ENCODE data around the gene ARMH3. TPM values are rescaled to one million over a fixed set of nuclear protein-coding genes. Genes with fewer than 3 reads are reported as not detected.

Gene ARMH3
- total RNA-seq, 4 donors from 2014 or later, result 12.9 to 19.3 (median 16.2) TPM

DNA sequence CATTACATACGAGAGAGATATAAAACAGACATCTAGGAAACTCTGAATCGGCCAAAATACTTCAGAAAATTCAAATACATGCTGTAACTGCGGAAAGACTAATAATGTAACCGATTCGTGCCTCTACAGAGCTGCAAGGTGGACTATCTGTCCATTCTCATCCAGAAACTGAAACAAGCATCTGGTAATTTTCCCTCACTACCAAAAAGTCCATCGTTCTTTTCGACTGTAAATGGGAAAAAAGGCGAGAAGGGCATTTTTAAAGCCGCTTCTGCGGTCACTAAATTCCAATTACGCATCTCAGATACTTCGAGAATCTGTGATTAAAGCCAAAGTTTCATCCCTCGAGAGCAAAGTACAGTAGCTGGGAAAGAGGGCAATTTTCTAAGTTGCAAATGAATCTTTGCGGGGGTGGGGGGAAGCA is 239.0 kb downstream of the ARMH3 start:
- H3K4me3 ChIP-seq, result peak overlapping the region; percentile 73 to 99 (median 94)
- peaks cover 44 to 60% (median 54%) of the 10 kb centered on the region in 4 donors for H3K4me1 ChIP-seq
- intact Hi-C loops (cut with DNase I), result loop anchor here (5.0 kb wide), 2 partner anchors 35 to 335 kb away; partner anchors contain the start of genes NOLC1 and NPM3
- peak overlapping the region; percentile 88 to 98 (median 96) for H3K27ac ChIP-seq (replicated peaks in 1 of 4)
- H3K9me3 ChIP-seq, result no peaks in the 10 kb centered on the region
- peaks cover 5 to 12% (median 7%) of the 10 kb centered on the region in 4 donors for H3K36me3 ChIP-seq
- no peak for DNase-seq (ENCODE audit: extremely low spot score)
- WGBS, result 1% methylated on average over 14 of the region's 14 CpGs
- H3K27me3 ChIP-seq, result no peaks in the 10 kb centered on the region
- no peak for TF ChIP-seq POLR2AphosphoS5 (IDR thresholded peaks at IDR 0.05)
- TF ChIP-seq EP300 (IDR thresholded peaks at IDR 0.05), result no peak

DNA sequence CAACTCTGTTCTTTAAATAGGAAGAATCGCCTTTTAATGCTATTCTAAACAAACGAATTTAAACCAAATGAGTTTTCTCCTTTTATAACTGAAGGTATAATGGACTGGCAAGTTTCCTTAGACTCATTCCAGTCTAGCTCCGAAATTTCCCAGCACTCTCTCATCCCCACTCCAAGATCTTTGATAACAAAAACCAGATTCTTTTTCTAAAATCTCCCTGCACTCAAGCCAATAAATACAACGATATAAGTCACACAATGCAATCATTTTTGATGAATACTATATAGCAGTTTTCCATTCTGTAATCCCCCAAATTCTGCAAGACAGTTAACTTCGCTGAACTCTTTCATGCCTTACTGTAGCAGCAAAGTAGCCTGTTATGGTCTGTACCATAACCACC is 239.6 kb downstream of the ARMH3 start:
- intact Hi-C loops (cut with DNase I), result loop anchor here (5.0 kb wide), 2 partner anchors 34 to 336 kb away; partner anchors contain the start of genes NOLC1 and NPM3
- Histone ChIP-seq H3K4me1 (peaks cover 49 to 64% (median 58%) of the 10 kb centered on the region in 4 donors), H3K27ac (replicated peaks in 1 of 4) (peak overlapping the region; percentile 88 to 98 (median 96)), H3K9me3 (no peaks in the 10 kb centered on the region), H3K4me3 (peak overlapping the region; percentile 73 to 99 (median 94)), H3K36me3 (peaks cover 5 to 17% (median 11%) of the 10 kb centered on the region in 4 donors), H3K27me3 (no peaks in the 10 kb centered on the region)
- TF ChIP-seq POLR2AphosphoS5 (IDR thresholded peaks at IDR 0.05) (no peak), EP300 (IDR thresholded peaks at IDR 0.05) (no peak), POLR2A (IDR thresholded peaks at IDR 0.05; ENCODE audit: low read depth) (no peak)
- TF ChIP-seq, protein P1, sequence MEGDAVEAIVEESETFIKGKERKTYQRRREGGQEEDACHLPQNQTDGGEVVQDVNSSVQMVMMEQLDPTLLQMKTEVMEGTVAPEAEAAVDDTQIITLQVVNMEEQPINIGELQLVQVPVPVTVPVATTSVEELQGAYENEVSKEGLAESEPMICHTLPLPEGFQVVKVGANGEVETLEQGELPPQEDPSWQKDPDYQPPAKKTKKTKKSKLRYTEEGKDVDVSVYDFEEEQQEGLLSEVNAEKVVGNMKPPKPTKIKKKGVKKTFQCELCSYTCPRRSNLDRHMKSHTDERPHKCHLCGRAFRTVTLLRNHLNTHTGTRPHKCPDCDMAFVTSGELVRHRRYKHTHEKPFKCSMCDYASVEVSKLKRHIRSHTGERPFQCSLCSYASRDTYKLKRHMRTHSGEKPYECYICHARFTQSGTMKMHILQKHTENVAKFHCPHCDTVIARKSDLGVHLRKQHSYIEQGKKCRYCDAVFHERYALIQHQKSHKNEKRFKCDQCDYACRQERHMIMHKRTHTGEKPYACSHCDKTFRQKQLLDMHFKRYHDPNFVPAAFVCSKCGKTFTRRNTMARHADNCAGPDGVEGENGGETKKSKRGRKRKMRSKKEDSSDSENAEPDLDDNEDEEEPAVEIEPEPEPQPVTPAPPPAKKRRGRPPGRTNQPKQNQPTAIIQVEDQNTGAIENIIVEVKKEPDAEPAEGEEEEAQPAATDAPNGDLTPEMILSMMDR (IDR thresholded peaks at IDR 0.05), result no peak
- DNase-seq (ENCODE audit: extremely low spot score), result no peak
- WGBS, result 2% methylated on average over 5 of the region's 5 CpGs

- no peaks in the 10 kb centered on the region for H3K9me3 ChIP-seq
- WGBS, result 62% methylated on average over 8 of the region's 8 CpGs
- H3K27me3 ChIP-seq, result no peaks in the 10 kb centered on the region
- peaks cover 46 to 66% (median 60%) of the 10 kb centered on the region in 4 donors for H3K4me1 ChIP-seq
- TF ChIP-seq, protein P1 (IDR thresholded peaks at IDR 0.05), result no peak
- TF ChIP-seq POLR2AphosphoS5 (IDR thresholded peaks at IDR 0.05), result no peak
- TF ChIP-seq POLR2A (IDR thresholded peaks at IDR 0.05; ENCODE audit: low read depth), result no peak
- no peak for TF ChIP-seq EP300 (IDR thresholded peaks at IDR 0.05)
- DNase-seq (ENCODE audit: extremely low spot score), result no peak
- H3K4me3 ChIP-seq, result peak overlapping the region; percentile 73 to 99 (median 94)
- intact Hi-C loops (cut with DNase I), result loop anchor here (5.0 kb wide), 2 partner anchors 32 to 338 kb away; partner anchors contain the start of genes NOLC1 and NPM3
- H3K36me3 ChIP-seq, result peaks cover 15 to 33% (median 27%) of the 10 kb centered on the region in 4 donors
- peak overlapping the region in 2 of 4 donors; percentile 7 to 8 for H3K27ac ChIP-seq (replicated peaks in 1 of 4)
These were observed 241.4 kb downstream of the ARMH3 start for GRCh38 chr10:101814466-101815071.

GRCh38 chr10:101812606-101813005 is 243.4 kb downstream of the ARMH3 start:
- WGBS, result 70% methylated on average over 4 of the region's 4 CpGs
- intact Hi-C loops (cut with DNase I), result no loop called here
- TF ChIP-seq POLR2AphosphoS5 (IDR thresholded peaks at IDR 0.05), result no peak
- TF ChIP-seq EP300 (IDR thresholded peaks at IDR 0.05), result no peak
- TF ChIP-seq POLR2A (IDR thresholded peaks at IDR 0.05; ENCODE audit: low read depth), result no peak
- TF ChIP-seq, protein P1 (IDR thresholded peaks at IDR 0.05), result no peak
- Histone ChIP-seq H3K36me3 (peaks cover 33 to 53% (median 47%) of the 10 kb centered on the region in 4 donors), H3K4me3 (no peak overlapping the region), H3K27ac (replicated peaks in 1 of 4) (no peak overlapping the region), H3K4me1 (peaks cover 38 to 57% (median 52%) of the 10 kb centered on the region in 4 donors), H3K9me3 (no peaks in the 10 kb centered on the region), H3K27me3 (no peaks in the 10 kb centered on the region)
- DNase-seq (ENCODE audit: extremely low spot score), result no peak

DNA sequence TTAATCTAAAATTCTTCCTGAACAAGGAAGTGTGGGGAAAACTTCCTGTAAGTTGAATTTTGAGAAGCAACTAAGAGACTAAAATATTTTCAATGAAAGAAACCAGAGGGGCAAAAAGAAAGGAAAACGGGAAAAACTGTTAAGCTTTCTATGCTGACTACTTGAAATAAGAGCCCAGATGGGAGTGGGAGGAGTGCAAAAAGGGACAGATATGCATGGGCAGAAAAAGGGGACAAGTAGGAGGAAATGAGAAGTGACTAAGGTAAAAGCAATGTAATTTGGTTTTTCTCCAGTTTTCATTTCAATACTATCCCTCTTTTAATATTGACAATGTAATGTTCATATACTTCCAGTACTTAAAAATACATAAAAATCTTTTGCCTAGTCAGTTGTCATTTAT is 248.8 kb downstream of the ARMH3 start:
- H3K36me3 ChIP-seq, result peaks cover 80 to 100% (median 96%) of the 10 kb centered on the region in 4 donors
- intact Hi-C loops (cut with DNase I), result no loop called here
- TF ChIP-seq, protein P1 (IDR thresholded peaks at IDR 0.05), result no peak
- no peak for TF ChIP-seq EP300 (IDR thresholded peaks at IDR 0.05)
- TF ChIP-seq POLR2AphosphoS5 (IDR thresholded peaks at IDR 0.05), result no peak
- no peak for TF ChIP-seq POLR2A (IDR thresholded peaks at IDR 0.05; ENCODE audit: low read depth)
- H3K27me3 ChIP-seq, result no peaks in the 10 kb centered on the region
- no peak for DNase-seq (ENCODE audit: extremely low spot score)
- H3K9me3 ChIP-seq, result no peaks in the 10 kb centered on the region
- WGBS, result 66% methylated on average over 1 of the region's 1 CpG
- H3K4me3 ChIP-seq, result no peak overlapping the region
- no peak overlapping the region for H3K27ac ChIP-seq (replicated peaks in 1 of 4)
- peaks cover 6 to 25% (median 19%) of the 10 kb centered on the region in 4 donors for H3K4me1 ChIP-seq

Data from esophagus muscularis mucosa (tissue), 4 donors.